HEK293T (cell line): ENCODE data around the gene GMEB1.

Experiments
- FOXA1 ChIP-seq: fragments of 450-650 bp; IDR thresholded peaks from 2 replicates; pipeline ENCODE4 v1.6.1; 2016; ENCODE audit warnings: mild to moderate bottlenecking
- FOXM1 ChIP-seq: fragments of 450-650 bp; IDR thresholded peaks from 2 replicates; pipeline ENCODE4 v1.6.1; 2017; ENCODE audit warnings: mild to moderate bottlenecking, borderline replicate concordance
- LEF1 ChIP-seq: fragments of 450-650 bp; IDR thresholded peaks from 2 replicates; pipeline ENCODE4 v1.6.1; 2017; ENCODE audit warnings: mild to moderate bottlenecking, borderline replicate concordance
- NFRKB ChIP-seq: fragments of 450-650 bp; IDR thresholded peaks from 2 replicates; pipeline ENCODE4 v1.6.1; 2016; ENCODE audit warnings: mild to moderate bottlenecking, moderate library complexity
- SP1 ChIP-seq: fragments of 450-650 bp; IDR thresholded peaks from 2 replicates; pipeline ENCODE4 v1.6.1; 2017
- SUZ12 ChIP-seq: fragments of 450-650 bp; IDR thresholded peaks from 2 replicates; pipeline ENCODE4 v1.6.1; 2016; ENCODE audit warnings: mild to moderate bottlenecking

DNA sequence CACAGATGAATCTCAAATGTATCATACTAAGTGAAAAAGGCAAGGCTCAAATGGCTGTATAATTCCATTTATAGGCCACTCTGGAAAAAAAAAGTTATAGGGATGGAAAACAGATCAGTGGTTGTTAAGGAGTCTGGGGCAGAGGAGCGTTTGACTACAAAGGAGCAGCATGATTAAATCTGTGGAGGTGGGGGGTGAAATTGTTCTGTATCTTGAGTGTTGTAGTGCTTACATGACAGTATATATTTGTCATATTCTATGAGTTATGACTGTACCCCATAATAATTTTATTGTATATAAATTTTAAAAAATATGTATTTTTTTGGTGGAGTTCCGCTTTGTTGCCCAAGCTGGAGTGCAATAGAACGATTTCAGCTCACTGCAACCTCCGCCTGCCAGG is 36.0 kb upstream of the GMEB1 start:
- no peak for TF ChIP-seq FOXM1
- no peak for TF ChIP-seq SP1
- no peak for TF ChIP-seq SUZ12
- no peak for TF ChIP-seq LEF1
- no peak for TF ChIP-seq FOXA1
- no peak for TF ChIP-seq NFRKB
